Measurements from ENCODE around the gene RAPGEF6.

DNA sequence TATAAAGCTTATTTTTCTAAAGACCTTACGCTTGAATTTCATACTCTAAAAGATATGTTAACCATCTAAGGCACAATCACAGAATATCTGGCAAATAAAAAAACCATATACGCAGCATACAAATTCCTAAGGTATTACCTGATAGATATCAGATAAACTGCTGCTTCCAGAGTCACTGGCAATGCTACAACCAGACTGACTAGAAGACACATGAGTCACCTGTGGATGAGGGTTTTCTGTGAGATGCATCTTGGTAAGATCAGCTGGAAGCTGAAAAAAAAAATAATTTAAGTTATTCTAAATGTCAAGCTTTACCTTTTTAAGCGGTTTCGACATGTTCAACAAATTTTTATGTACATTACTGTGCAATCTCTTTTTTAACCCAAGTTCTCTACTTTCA, 113.8 kb downstream of the RAPGEF6 start:
- TF ChIP-seq EZH2 (IDR thresholded peaks at IDR 0.05; ENCODE audit: borderline replicate concordance, low read depth, low read length, severe bottlenecking) = no peak
- TF ChIP-seq, protein P1, sequence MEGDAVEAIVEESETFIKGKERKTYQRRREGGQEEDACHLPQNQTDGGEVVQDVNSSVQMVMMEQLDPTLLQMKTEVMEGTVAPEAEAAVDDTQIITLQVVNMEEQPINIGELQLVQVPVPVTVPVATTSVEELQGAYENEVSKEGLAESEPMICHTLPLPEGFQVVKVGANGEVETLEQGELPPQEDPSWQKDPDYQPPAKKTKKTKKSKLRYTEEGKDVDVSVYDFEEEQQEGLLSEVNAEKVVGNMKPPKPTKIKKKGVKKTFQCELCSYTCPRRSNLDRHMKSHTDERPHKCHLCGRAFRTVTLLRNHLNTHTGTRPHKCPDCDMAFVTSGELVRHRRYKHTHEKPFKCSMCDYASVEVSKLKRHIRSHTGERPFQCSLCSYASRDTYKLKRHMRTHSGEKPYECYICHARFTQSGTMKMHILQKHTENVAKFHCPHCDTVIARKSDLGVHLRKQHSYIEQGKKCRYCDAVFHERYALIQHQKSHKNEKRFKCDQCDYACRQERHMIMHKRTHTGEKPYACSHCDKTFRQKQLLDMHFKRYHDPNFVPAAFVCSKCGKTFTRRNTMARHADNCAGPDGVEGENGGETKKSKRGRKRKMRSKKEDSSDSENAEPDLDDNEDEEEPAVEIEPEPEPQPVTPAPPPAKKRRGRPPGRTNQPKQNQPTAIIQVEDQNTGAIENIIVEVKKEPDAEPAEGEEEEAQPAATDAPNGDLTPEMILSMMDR (IDR thresholded peaks at IDR 0.05; ENCODE audit: borderline replicate concordance, extremely low read depth, low read length, poor library complexity, severe bottlenecking) = no peak

All from DND-41 (cell line).